ENCODE results near the gene TERT. TPM values are rescaled to one million over a fixed set of nuclear protein-coding genes. Genes with fewer than 3 reads are reported as not detected.
A peak's percentile ranks its signal among the peaks of the same experiment; 100 is the strongest.

The TERT gene
- total and polyA plus RNA-seq, 2 of the 13 experiments (the other 11 are each of a cell fraction or from before 2014, with no cell fraction given) = 4.3 to 5.9 TPM

- DNase-seq (ENCODE audit: low spot score) (no peak), ATAC-seq (no peak), FAIRE-seq (no peak)
- Histone ChIP-seq H3K27ac (ENCODE audit: extremely low read length, insufficient read depth, low read length) (no peak overlapping the region), H3K36me3 (replicated peaks in 1 of 2; ENCODE audit: control insufficient read depth in 1 of 2, insufficient read depth in 2 of 2, low read length in 2 of 2) (no peaks in the 10 kb centered on the region), H3K9ac (ENCODE audit: insufficient read depth, low read depth, low read length) (no peak overlapping the region), H3K9me3 (ENCODE audit: low read length) (no peaks in the 10 kb centered on the region), H3K4me3 (replicated peaks in 1 of 3; ENCODE audit: insufficient read depth in 1 of 3, low read depth in 2 of 3, low read length in 3 of 3) (peak overlapping the region in 1 of 3 experiments; percentile 58; a peak in 1 of 6 replicates), H3K27me3 (ENCODE audit: control insufficient read depth in 1 of 2, insufficient read depth in 2 of 2, low read length in 2 of 2) (peaks cover 17 to 80% of the 10 kb centered on the region in 2 experiments), H3K79me2 (ENCODE audit: insufficient read depth, low read length) (no peaks in the 10 kb centered on the region), H2AFZ (ENCODE audit: low read length) (no peak overlapping the region), H3K4me2 (ENCODE audit: low read depth, low read length) (peak overlapping the region; percentile 77), H3K4me1 (ENCODE audit: insufficient read depth, low read length) (peaks cover 23% of the 10 kb centered on the region), H4K20me1 (ENCODE audit: insufficient read depth, low read length) (no peaks in the 10 kb centered on the region)
- no TSS peak for BruUV-seq (replicated peaks)
- TF ChIP-seq PTBP1 (IDR thresholded peaks at IDR 0.05; ENCODE audit: low read depth, low read length, poor library complexity, severe bottlenecking) (no peak), NRL (CRISPR knock-in tag; IDR thresholded peaks at IDR 0.05; ENCODE audit: borderline replicate concordance) (no peak), SMAD3 (CRISPR knock-in tag; IDR thresholded peaks at IDR 0.05) (no peak), HMGA1 (CRISPR knock-in tag; conservative IDR thresholded peaks at IDR 0.05) (no peak)
- ChIA-PET POLR2A (interaction anchor here (0.7 to 1.6 kb wide), 7 partner anchors 20 to 44 kb away, joined by 3 to 13 read pairs (median 7); no protein-coding TSS in a partner anchor), CTCF (ENCODE audit: low intra/inter-chr PET ratio, low total read pairs) (interaction anchor here (2.1 to 2.9 kb wide), 2 partner anchors 32 to 37 kb away, joined by 24 read pairs; no protein-coding TSS in a partner anchor)
- WGBS (ENCODE audit: low lambda C conversion rate) = 30% methylated on average over 11 of the region's 11 CpGs
- in situ Hi-C loops (cut with HindIII; ENCODE audit: extremely low pct_ligation_motif_present, low pct_unique_long_range_greater_than_20kb) = no loop called here
- intact Hi-C loops (cut with micrococcal nuclease; ENCODE audit: unreplicated experiment) = loop anchor here (2.0 to 10.0 kb wide), 2 partner anchors 19 to 439 kb away; partner anchors contain the start of gene SLC6A18
These were observed 89.3 kb downstream of the TERT start for GRCh38 chr5:1205255-1206180.

GRCh38 chr5:1204693-1205242 is 90.1 kb downstream of the TERT start:
- intact Hi-C loops (cut with micrococcal nuclease; ENCODE audit: unreplicated experiment) (loop anchor here (1.0 to 10.0 kb wide), 4 partner anchors 20 to 440 kb away; partner anchors contain the start of gene SLC6A18), in situ Hi-C loops (cut with HindIII; ENCODE audit: extremely low pct_ligation_motif_present, low pct_unique_long_range_greater_than_20kb) (no loop called here)
- peaks cover 17 to 82% of the 10 kb centered on the region in 2 experiments for H3K27me3 ChIP-seq (ENCODE audit: control insufficient read depth in 1 of 2, insufficient read depth in 2 of 2, low read length in 2 of 2)
- no peaks in the 10 kb centered on the region for H3K79me2 ChIP-seq (ENCODE audit: insufficient read depth, low read length)
- no peak overlapping the region for H2AFZ ChIP-seq (ENCODE audit: low read length)
- ChIA-PET CTCF (ENCODE audit: low intra/inter-chr PET ratio, low total read pairs) (interaction anchor here (2.1 to 2.9 kb wide), 2 partner anchors 31 to 37 kb away, joined by 24 read pairs; no protein-coding TSS in a partner anchor), POLR2A (interaction anchor here (1.0 to 1.6 kb wide), 6 partner anchors 19 to 44 kb away, joined by 3 to 13 read pairs (median 8); no protein-coding TSS in a partner anchor)
- H3K27ac ChIP-seq (ENCODE audit: extremely low read length, insufficient read depth, low read length) = no peak overlapping the region
- H4K20me1 ChIP-seq (ENCODE audit: insufficient read depth, low read length) = no peaks in the 10 kb centered on the region
- H3K4me3 ChIP-seq (replicated peaks in 1 of 3; ENCODE audit: insufficient read depth in 1 of 3, low read depth in 2 of 3, low read length in 3 of 3) = peak overlapping the region in 2 of 3 experiments; percentile 24 to 58; a peak in 3 of 6 replicates
- WGBS (ENCODE audit: low lambda C conversion rate) = 6% methylated on average over 12 of the region's 18 CpGs
- H3K4me1 ChIP-seq (ENCODE audit: insufficient read depth, low read length) = peaks cover 31% of the 10 kb centered on the region
- H3K36me3 ChIP-seq (replicated peaks in 1 of 2; ENCODE audit: control insufficient read depth in 1 of 2, insufficient read depth in 2 of 2, low read length in 2 of 2) = no peaks in the 10 kb centered on the region
- peak; percentile 71 for DNase-seq (ENCODE audit: low spot score)
- H3K4me2 ChIP-seq (ENCODE audit: low read depth, low read length) = peak overlapping the region; percentile 77
- no peaks in the 10 kb centered on the region for H3K9me3 ChIP-seq (ENCODE audit: low read length)
- FAIRE-seq = peak; percentile 87
- ATAC-seq = peak; percentile 74
- BruUV-seq (replicated peaks) = no TSS peak
- H3K9ac ChIP-seq (ENCODE audit: insufficient read depth, low read depth, low read length) = no peak overlapping the region
- TF ChIP-seq SIN3B (IDR thresholded peaks at IDR 0.05; ENCODE audit: low read length) = no peak
- no peak for TF ChIP-seq MATR3 (CRISPR knock-in tag; IDR thresholded peaks at IDR 0.05)
- no peak for TF ChIP-seq ZNF891 (CRISPR knock-in tag; IDR thresholded peaks at IDR 0.05)
- TF ChIP-seq KLF15 (CRISPR knock-in tag; IDR thresholded peaks at IDR 0.05; ENCODE audit: borderline replicate concordance) = no peak
- TF ChIP-seq ZNF350 (CRISPR knock-in tag; IDR thresholded peaks at IDR 0.05; ENCODE audit: borderline replicate concordance, low read depth) = no peak
- 0 out of 2 replicates have a peak, but pooled peaks have one; percentile 57 for TF ChIP-seq ZNF552 (CRISPR knock-in tag; IDR thresholded peaks at IDR 0.05; ENCODE audit: borderline replicate concordance)

Data from HepG2 (cell line).